Neural crest cell (in vitro differentiated cells): ENCODE results near the gene MST1R. TPM values are rescaled to one million over a fixed set of nuclear protein-coding genes. Genes with fewer than 3 reads are reported as not detected.

Source experiments
- DNase-seq: peaks from one replicate; pipeline ENCODE4 v3.0.0; 2021; ENCODE audit warnings: low read depth, mixed read lengths, low spot score
- H3K27ac Mint-ChIP-seq: one replicate; pipeline ENCODE4 v1.8.0; 2021; ENCODE audit warnings: mild to moderate bottlenecking, mixed read lengths; ENCODE audit not compliant: unreplicated experiment
- H3K27me3 Mint-ChIP-seq: 2 replicates; pipeline ENCODE4 v1.8.0; 2021; ENCODE audit warnings: low read depth, mild to moderate bottlenecking, mixed read lengths
- H3K36me3 Mint-ChIP-seq: 2 replicates; pipeline ENCODE4 v1.8.0; 2021; ENCODE audit warnings: low read depth, mild to moderate bottlenecking, mixed read lengths
- H3K4me1 Mint-ChIP-seq: 2 replicates; pipeline ENCODE4 v1.8.0; 2021; ENCODE audit warnings: mixed read lengths
- H3K4me3 Mint-ChIP-seq: one replicate; pipeline ENCODE4 v1.8.0; 2021; ENCODE audit warnings: mild to moderate bottlenecking, mixed read lengths
- H3K9me3 Mint-ChIP-seq: 2 replicates; pipeline ENCODE4 v1.8.0; 2021; ENCODE audit warnings: mixed read lengths
- CTCF ChIP-seq: fragments of 200-600 bp; sonication (generic); conservative IDR thresholded peaks from 2 replicates; pipeline ENCODE4 v1.5.0; 2021; ENCODE audit warnings: antibody characterized with exemption, mild to moderate bottlenecking
- long read RNA-seq: library from polyadenylated mRNA; unstranded; transcript quantifications from one replicate; pipeline ENCODE4 v2.0.0, GENCODE V29; 2020
- total RNA-seq: library from RNA; stranded (reverse); gene quantifications from 2 replicates; pipeline ENCODE4 v1.2.1, GENCODE V29; 2021

Gene MST1R
- 1.4 and 2.6 TPM in 2 replicates for total RNA-seq
- long read RNA-seq, result 0 reads

DNA sequence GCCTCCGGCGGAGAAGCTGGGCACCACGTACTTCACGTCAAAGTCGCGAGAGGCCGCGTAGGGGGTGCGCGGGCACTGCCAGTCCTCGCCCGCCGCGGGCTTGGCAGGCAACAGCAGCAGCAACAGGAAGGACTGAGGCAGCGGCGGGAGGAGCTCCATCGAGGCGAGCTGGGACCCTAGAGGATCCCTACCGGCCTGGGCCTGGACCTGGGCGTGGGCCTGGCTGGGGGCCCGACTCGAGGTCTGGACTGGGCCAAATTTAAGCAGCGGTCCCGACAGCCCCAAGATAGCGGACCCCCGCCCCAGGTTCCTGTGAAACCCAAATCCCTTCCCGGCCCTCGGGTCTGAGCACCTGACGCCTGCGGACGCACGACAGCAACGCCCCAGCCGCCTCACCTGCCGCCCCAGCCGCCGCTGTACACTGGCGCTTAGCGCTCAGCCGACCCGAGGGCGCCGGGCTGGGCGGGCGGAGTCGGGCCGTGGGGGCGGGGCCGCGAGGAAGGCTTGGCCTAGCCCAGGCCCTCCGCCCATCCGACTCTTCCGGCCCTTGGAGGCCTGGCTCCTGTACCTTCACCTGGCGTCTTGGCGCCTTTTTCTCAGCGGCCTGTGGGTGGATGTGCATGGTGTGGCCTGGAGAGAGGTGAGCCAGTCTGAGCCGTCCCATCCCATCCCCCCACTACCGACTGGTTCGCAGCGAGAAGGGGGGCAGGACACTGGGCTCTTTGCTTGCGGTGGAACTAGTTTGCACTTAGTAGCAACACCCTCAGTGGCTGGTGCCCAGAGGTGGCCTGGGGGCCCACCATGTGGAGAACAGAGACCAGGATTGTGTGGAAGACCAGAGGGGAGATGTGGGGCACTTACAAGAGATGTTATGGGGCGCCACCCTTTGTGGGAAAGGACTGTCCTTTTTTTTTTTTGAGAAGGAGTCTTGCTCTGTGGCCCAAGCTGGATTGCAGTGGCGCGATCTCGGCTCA lies at the start of gene MST1R:
Gene MST1R (minus strand): TSS at position 423 of the 974 bp plus-strand sequence. CDS start 264 bp downstream, at position 159.
- Mint-ChIP-seq H3K9me3 (no peaks in the 10 kb centered on the region), H3K4me3 (no peak within 1 kb of the TSS), H3K36me3 (no peaks in the 10 kb centered on the region), H3K4me1 (peaks cover 11% of the 10 kb centered on the region), H3K27ac (no peak within 1 kb of the TSS), H3K27me3 (no peaks in the 10 kb centered on the region)
- TF ChIP-seq CTCF, result no peak
- peak; percentile 53 for DNase-seq

GRCh38 chr3:49952924-49953323 lies 49.3 kb upstream of the MST1R start:
- no peaks in the 10 kb centered on the region for H3K27me3 Mint-ChIP-seq
- no peaks in the 10 kb centered on the region for H3K9me3 Mint-ChIP-seq
- TF ChIP-seq CTCF, result no peak
- DNase-seq, result no peak
- no peaks in the 10 kb centered on the region for H3K36me3 Mint-ChIP-seq
- H3K4me1 Mint-ChIP-seq, result peaks cover 11% of the 10 kb centered on the region
- no peak overlapping the region for H3K4me3 Mint-ChIP-seq
- no peak overlapping the region for H3K27ac Mint-ChIP-seq

- H3K4me1 Mint-ChIP-seq, result peaks cover 22% of the 10 kb centered on the region
- peaks cover 4% of the 10 kb centered on the region for H3K9me3 Mint-ChIP-seq
- no peaks in the 10 kb centered on the region for H3K27me3 Mint-ChIP-seq
- no peak for TF ChIP-seq CTCF
- DNase-seq, result no peak
- peak overlapping the region; percentile 70 for H3K4me3 Mint-ChIP-seq
- H3K36me3 Mint-ChIP-seq, result peaks cover 12% of the 10 kb centered on the region
- H3K27ac Mint-ChIP-seq, result no peak overlapping the region
These were observed 39.0 kb upstream of the MST1R start for GRCh38 chr3:49942651-49943050.

DNA sequence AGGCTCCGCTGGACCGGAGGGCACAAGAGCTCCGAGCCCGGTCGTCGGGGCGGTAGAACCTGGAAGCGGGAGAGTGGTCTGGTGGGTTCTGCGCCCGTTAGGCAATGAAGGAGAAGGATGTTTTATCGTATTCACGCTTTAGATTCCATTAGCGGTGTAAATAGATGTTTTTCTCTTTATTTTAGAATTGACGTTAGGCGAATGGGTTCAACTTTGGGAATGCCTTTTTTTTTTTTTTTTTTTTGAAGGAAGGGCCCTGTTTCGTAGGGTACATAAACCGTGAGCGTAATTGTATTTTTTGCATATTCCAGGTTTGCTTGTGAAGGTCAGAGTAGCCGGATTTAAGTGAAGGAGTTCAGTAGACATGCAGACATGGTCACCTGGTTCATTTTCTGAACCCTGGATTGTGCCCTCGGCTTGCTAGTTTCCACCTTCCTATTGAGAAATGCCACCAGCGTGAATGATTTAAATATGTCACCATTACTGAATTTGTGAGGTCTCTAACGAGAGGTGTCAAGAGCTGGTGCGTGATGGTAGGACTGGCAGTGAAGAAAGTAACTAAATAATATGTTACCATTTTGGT lies 37.1 kb upstream of the MST1R start:
- Mint-ChIP-seq H3K4me1 (peaks cover 22% of the 10 kb centered on the region), H3K27me3 (no peaks in the 10 kb centered on the region), H3K9me3 (peaks cover 4% of the 10 kb centered on the region), H3K4me3 (peak overlapping the region; percentile 98), H3K27ac (peak overlapping the region; percentile 98), H3K36me3 (peaks cover 7% of the 10 kb centered on the region)
- no peak for TF ChIP-seq CTCF
- no peak for DNase-seq

- peaks cover 4% of the 10 kb centered on the region for H3K9me3 Mint-ChIP-seq
These were observed 36.4 kb upstream of the MST1R start, which contains the start of gene RBM6 for GRCh38 chr3:49939858-49940666. TSS of gene RBM6 (plus strand) at chr3:49940150. CDS start at chr3:49962642, 22,492 bp downstream.

More at GRCh38 chr3:49939858-49940666, 36.4 kb upstream of the MST1R start, which contains the start of gene RBM6:
- Mint-ChIP-seq H3K4me1 (peaks cover 22% of the 10 kb centered on the region), H3K4me3 (peak within 1 kb of the TSS; percentile 98), H3K27me3 (no peaks in the 10 kb centered on the region), H3K36me3 (peaks cover 7% of the 10 kb centered on the region), H3K27ac (peak within 1 kb of the TSS; percentile 98)
- DNase-seq, result peak; percentile 90
- no peak for TF ChIP-seq CTCF
